ENCODE data around the gene CRIM1. TPM values are rescaled to one million over a fixed set of nuclear protein-coding genes. Genes with fewer than 3 reads are reported as not detected.

Gene CRIM1
- total RNA-seq, 1 donor from 2014 or later = 60.4 TPM

- no peak overlapping the region for H3K27ac ChIP-seq
- H3K27me3 ChIP-seq = no peaks in the 10 kb centered on the region
- no peak for DNase-seq (ENCODE audit: extremely low spot score in 2 of 2)
- peaks cover 0 to 3% of the 10 kb centered on the region in 2 donors for H3K36me3 ChIP-seq
- no peak overlapping the region for H3K4me3 ChIP-seq
- TF ChIP-seq POLR2A (IDR thresholded peaks at IDR 0.05) (no peak), POLR2AphosphoS5 (IDR thresholded peaks at IDR 0.05; ENCODE audit: insufficient read depth in 1 of 2, low read depth in 1 of 2) (no peak), CTCF (IDR thresholded peaks at IDR 0.05) (no peak)
- no peaks in the 10 kb centered on the region for H3K9me3 ChIP-seq
- intact Hi-C loops (cut with DNase I) = no loop called here
- H3K4me1 ChIP-seq = peaks cover 23% of the 10 kb centered on the region
Measured at GRCh38 chr2:36569267-36569856, 213.8 kb downstream of the CRIM1 start.

DNA sequence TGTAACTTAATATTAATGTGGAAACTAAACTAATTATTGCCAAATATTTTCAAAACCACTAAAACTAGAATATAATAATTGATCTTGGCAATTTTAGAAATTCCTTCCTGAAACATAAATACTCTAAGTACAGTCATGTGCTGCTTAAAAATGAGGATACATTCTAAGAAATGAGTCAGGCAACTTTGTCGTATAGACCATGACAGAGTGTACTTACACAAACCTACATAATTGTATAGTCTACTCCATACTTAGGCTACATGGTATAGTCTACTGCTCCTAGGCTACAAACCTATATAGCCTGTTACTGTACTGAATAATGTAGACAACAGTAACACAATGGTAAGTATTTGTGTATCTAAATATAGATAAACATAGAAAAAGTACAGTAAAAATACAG, 214.8 kb downstream of the CRIM1 start:
- TF ChIP-seq POLR2A (IDR thresholded peaks at IDR 0.05) (no peak), CTCF (IDR thresholded peaks at IDR 0.05) (no peak)
- intact Hi-C loops (cut with DNase I) = no loop called here
- DNase-seq (ENCODE audit: extremely low spot score in 2 of 2) = no peak
- Histone ChIP-seq H3K36me3 (peaks cover 0 to 3% of the 10 kb centered on the region in 2 donors), H3K27me3 (no peaks in the 10 kb centered on the region), H3K9me3 (no peaks in the 10 kb centered on the region), H3K4me1 (peaks cover 23% of the 10 kb centered on the region), H3K27ac (no peak overlapping the region), H3K4me3 (no peak overlapping the region)

- no peak overlapping the region for H3K4me3 ChIP-seq
- H3K4me1 ChIP-seq = peaks cover 34% of the 10 kb centered on the region
- intact Hi-C loops (cut with DNase I) = no loop called here
Measured at GRCh38 chr2:36572054-36572718, 216.6 kb downstream of the CRIM1 start.

GRCh38 chr2:36572719-36573059, 217.1 kb downstream of the CRIM1 start:
- peaks cover 0 to 10% of the 10 kb centered on the region in 2 donors for H3K36me3 ChIP-seq

More at GRCh38 chr2:36572054-36572718, 216.6 kb downstream of the CRIM1 start:
- Histone ChIP-seq H3K9me3 (no peaks in the 10 kb centered on the region), H3K27ac (no peak overlapping the region), H3K27me3 (no peaks in the 10 kb centered on the region), H3K36me3 (peaks cover 0 to 13% of the 10 kb centered on the region in 2 donors)
- TF ChIP-seq CTCF (IDR thresholded peaks at IDR 0.05) = no peak
- no peak for TF ChIP-seq POLR2A (IDR thresholded peaks at IDR 0.05)
- TF ChIP-seq POLR2AphosphoS5 (IDR thresholded peaks at IDR 0.05; ENCODE audit: insufficient read depth in 1 of 2, low read depth in 1 of 2) = no peak
- DNase-seq (ENCODE audit: extremely low spot score in 2 of 2) = no peak

More at GRCh38 chr2:36572719-36573059, 217.1 kb downstream of the CRIM1 start:
- Histone ChIP-seq H3K27me3 (no peaks in the 10 kb centered on the region), H3K4me3 (no peak overlapping the region), H3K27ac (no peak overlapping the region), H3K9me3 (no peaks in the 10 kb centered on the region), H3K4me1 (peaks cover 31% of the 10 kb centered on the region)
- DNase-seq (ENCODE audit: extremely low spot score in 2 of 2) = no peak
- intact Hi-C loops (cut with DNase I) = no loop called here
- TF ChIP-seq POLR2AphosphoS5 (IDR thresholded peaks at IDR 0.05; ENCODE audit: insufficient read depth in 1 of 2, low read depth in 1 of 2) = no peak
- TF ChIP-seq POLR2A (IDR thresholded peaks at IDR 0.05) = no peak
- TF ChIP-seq CTCF (IDR thresholded peaks at IDR 0.05) = no peak

Measured in vagina (tissue), 2 donors.